Measurements from ENCODE around the gene AQP10. TPM values are rescaled to one million over a fixed set of nuclear protein-coding genes. Genes with fewer than 3 reads are reported as not detected.
A peak's percentile ranks its signal among the peaks of the same experiment; 100 is the strongest.

Gene AQP10
- total and polyA plus RNA-seq, 2 donors (not counting 1 experiment from before 2014, with no cell fraction given) = not detected

DNA sequence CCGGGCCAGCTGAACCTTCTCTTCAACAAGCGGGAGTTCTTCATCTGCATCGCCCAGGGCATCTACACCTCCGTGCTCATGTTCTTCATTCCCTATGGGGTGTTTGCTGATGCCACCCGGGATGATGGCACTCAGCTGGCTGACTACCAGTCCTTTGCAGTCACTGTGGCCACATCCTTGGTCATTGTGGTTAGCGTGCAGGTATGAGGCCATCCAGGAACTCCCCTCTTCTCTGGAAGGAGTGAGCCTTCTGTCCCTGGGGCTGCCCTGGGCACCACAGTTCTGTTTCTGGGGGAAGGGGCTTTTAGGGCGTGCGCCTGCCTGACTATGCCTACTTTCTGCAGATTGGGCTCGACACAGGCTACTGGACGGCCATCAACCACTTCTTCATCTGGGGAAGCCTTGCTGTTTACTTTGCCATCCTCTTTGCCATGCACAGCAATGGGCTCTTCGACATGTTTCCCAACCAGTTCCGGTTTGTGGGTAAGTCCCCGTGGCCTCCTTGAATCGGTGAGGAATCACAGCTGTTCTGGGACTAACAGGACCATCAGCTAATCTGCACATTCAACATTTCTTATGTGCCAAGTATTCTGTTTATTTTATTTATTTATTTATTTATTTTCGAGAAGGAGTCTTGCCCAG lies 25.5 kb downstream of the AQP10 start:
- Histone ChIP-seq H2AFZ (ENCODE audit: low read length) (no peak overlapping the region), H3K4me2 (ENCODE audit: extremely low read depth, insufficient read depth, low read length) (no peak overlapping the region), H3K27me3 (ENCODE audit: control insufficient read depth, insufficient read depth, low read length) (no peaks in the 10 kb centered on the region), H4K20me1 (ENCODE audit: control insufficient read depth, extremely low read depth, insufficient read depth, low read length) (no peaks in the 10 kb centered on the region), H3K9ac (ENCODE audit: insufficient read depth, low read length) (no peak overlapping the region), H3K9me3 (ENCODE audit: control insufficient read depth, insufficient read depth, low read depth, low read length) (no peaks in the 10 kb centered on the region), H3K27ac (ENCODE audit: insufficient read depth, low read length) (no peak overlapping the region), H3K4me3 (replicated peaks in 1 of 4; ENCODE audit: control extremely low read depth in 1 of 4, insufficient read depth in 1 of 4, low read depth in 3 of 4, low read length in 4 of 4) (no peak overlapping the region), H3K79me2 (ENCODE audit: control insufficient read depth, insufficient read depth, low read length) (no peaks in the 10 kb centered on the region), H3K36me3 (ENCODE audit: control insufficient read depth, insufficient read depth, low read length) (peaks cover 56% of the 10 kb centered on the region), H3K4me1 (ENCODE audit: control insufficient read depth, extremely low read depth, insufficient read depth, low read length) (no peaks in the 10 kb centered on the region)
- TF ChIP-seq CTCF (conservative IDR thresholded peaks at IDR 0.05 in 1 of 2, IDR thresholded peaks at IDR 0.05 in 1 of 2; ENCODE audit: low read depth in 1 of 2, low read length in 2 of 2) = no peak
- no peak for TF ChIP-seq EZH2 (IDR thresholded peaks at IDR 0.05; ENCODE audit: low read length, missing control alignments)
- no peak for DNase-seq (ENCODE audit: low read depth in 2 of 2)

DNA sequence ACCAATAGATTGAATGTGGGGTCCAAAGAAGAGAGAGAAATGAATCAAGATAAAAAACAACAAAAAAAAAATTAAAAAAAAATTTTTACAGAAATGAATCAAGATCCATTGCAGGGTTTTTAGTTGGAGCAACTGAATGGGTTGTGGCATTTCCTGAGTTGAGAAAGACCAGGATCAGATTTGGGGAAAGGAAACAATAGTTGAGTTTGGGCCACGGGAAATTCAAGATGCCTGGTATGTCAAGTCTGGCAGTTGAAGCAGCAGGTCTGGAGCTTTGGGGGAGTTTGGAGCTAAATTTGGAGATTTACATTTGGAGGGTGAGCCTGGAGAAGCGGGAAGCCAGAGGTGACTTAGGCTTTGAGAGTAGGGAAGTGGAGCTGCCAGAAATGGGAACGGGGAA lies 27.1 kb downstream of the AQP10 start:
- H3K27me3 ChIP-seq (ENCODE audit: control insufficient read depth, insufficient read depth, low read length) = no peaks in the 10 kb centered on the region
- H3K36me3 ChIP-seq (ENCODE audit: control insufficient read depth, insufficient read depth, low read length) = peaks cover 45% of the 10 kb centered on the region
- H4K20me1 ChIP-seq (ENCODE audit: control insufficient read depth, extremely low read depth, insufficient read depth, low read length) = no peaks in the 10 kb centered on the region
- no peaks in the 10 kb centered on the region for H3K9me3 ChIP-seq (ENCODE audit: control insufficient read depth, insufficient read depth, low read depth, low read length)
- no peak overlapping the region for H3K4me3 ChIP-seq (replicated peaks in 1 of 4; ENCODE audit: control extremely low read depth in 1 of 4, insufficient read depth in 1 of 4, low read depth in 3 of 4, low read length in 4 of 4)
- H3K4me2 ChIP-seq (ENCODE audit: extremely low read depth, insufficient read depth, low read length) = no peak overlapping the region
- H3K4me1 ChIP-seq (ENCODE audit: control insufficient read depth, extremely low read depth, insufficient read depth, low read length) = peaks cover 5% of the 10 kb centered on the region
- TF ChIP-seq EZH2 (IDR thresholded peaks at IDR 0.05; ENCODE audit: low read length, missing control alignments) = no peak
- TF ChIP-seq CTCF (conservative IDR thresholded peaks at IDR 0.05 in 1 of 2, IDR thresholded peaks at IDR 0.05 in 1 of 2; ENCODE audit: low read depth in 1 of 2, low read length in 2 of 2) = no peak
- no peak overlapping the region for H3K27ac ChIP-seq (ENCODE audit: insufficient read depth, low read length)
- H3K9ac ChIP-seq (ENCODE audit: insufficient read depth, low read length) = no peak overlapping the region
- no peaks in the 10 kb centered on the region for H3K79me2 ChIP-seq (ENCODE audit: control insufficient read depth, insufficient read depth, low read length)
- no peak for DNase-seq (ENCODE audit: low read depth in 2 of 2)
- H2AFZ ChIP-seq (ENCODE audit: low read length) = no peak overlapping the region

DNA sequence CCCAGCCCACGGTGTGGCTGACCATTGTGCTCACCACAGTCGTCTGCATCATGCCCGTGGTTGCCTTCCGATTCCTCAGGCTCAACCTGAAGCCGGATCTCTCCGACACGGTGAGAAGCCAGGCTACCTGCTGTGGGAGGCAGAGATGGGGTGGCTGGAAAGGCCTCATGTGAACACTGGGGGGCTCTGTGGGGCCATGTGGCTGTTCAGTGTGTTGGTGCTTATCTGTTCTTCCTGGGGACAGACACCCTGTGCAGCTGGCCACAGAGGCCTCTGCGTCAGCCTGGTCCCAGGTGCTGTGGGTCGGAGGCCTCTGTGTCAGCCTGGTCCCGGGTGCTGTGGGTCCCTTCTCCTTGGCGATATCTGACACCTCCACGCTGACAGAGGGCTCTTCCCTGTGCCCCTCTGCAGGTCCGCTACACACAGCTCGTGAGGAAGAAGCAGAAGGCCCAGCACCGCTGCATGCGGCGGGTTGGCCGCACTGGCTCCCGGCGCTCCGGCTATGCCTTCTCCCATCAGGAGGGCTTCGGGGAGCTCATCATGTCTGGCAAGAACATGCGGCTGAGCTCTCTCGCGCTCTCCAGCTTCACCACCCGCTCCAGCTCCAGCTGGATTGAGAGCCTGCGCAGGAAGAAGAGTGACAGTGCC lies 27.7 kb downstream of the AQP10 start:
- H3K9ac ChIP-seq (ENCODE audit: insufficient read depth, low read length) = no peak overlapping the region
- H3K27me3 ChIP-seq (ENCODE audit: control insufficient read depth, insufficient read depth, low read length) = no peaks in the 10 kb centered on the region
- no peak overlapping the region for H2AFZ ChIP-seq (ENCODE audit: low read length)
- peak in 1 of 2 donors; percentile 6 for TF ChIP-seq CTCF (conservative IDR thresholded peaks at IDR 0.05 in 1 of 2, IDR thresholded peaks at IDR 0.05 in 1 of 2; ENCODE audit: low read depth in 1 of 2, low read length in 2 of 2)
- TF ChIP-seq EZH2 (IDR thresholded peaks at IDR 0.05; ENCODE audit: low read length, missing control alignments) = no peak
- H3K4me3 ChIP-seq (replicated peaks in 1 of 4; ENCODE audit: control extremely low read depth in 1 of 4, insufficient read depth in 1 of 4, low read depth in 3 of 4, low read length in 4 of 4) = no peak overlapping the region
- peaks cover 9% of the 10 kb centered on the region for H3K4me1 ChIP-seq (ENCODE audit: control insufficient read depth, extremely low read depth, insufficient read depth, low read length)
- no peak overlapping the region for H3K4me2 ChIP-seq (ENCODE audit: extremely low read depth, insufficient read depth, low read length)
- no peaks in the 10 kb centered on the region for H3K79me2 ChIP-seq (ENCODE audit: control insufficient read depth, insufficient read depth, low read length)
- DNase-seq (ENCODE audit: low read depth in 2 of 2) = no peak
- H3K9me3 ChIP-seq (ENCODE audit: control insufficient read depth, insufficient read depth, low read depth, low read length) = no peaks in the 10 kb centered on the region
- peaks cover 39% of the 10 kb centered on the region for H3K36me3 ChIP-seq (ENCODE audit: control insufficient read depth, insufficient read depth, low read length)
- H4K20me1 ChIP-seq (ENCODE audit: control insufficient read depth, extremely low read depth, insufficient read depth, low read length) = no peaks in the 10 kb centered on the region
- no peak overlapping the region for H3K27ac ChIP-seq (ENCODE audit: insufficient read depth, low read length)

Data from fibroblast of lung (primary cell).